Measurements from ENCODE around the gene DAP.

Gene DAP

DNA sequence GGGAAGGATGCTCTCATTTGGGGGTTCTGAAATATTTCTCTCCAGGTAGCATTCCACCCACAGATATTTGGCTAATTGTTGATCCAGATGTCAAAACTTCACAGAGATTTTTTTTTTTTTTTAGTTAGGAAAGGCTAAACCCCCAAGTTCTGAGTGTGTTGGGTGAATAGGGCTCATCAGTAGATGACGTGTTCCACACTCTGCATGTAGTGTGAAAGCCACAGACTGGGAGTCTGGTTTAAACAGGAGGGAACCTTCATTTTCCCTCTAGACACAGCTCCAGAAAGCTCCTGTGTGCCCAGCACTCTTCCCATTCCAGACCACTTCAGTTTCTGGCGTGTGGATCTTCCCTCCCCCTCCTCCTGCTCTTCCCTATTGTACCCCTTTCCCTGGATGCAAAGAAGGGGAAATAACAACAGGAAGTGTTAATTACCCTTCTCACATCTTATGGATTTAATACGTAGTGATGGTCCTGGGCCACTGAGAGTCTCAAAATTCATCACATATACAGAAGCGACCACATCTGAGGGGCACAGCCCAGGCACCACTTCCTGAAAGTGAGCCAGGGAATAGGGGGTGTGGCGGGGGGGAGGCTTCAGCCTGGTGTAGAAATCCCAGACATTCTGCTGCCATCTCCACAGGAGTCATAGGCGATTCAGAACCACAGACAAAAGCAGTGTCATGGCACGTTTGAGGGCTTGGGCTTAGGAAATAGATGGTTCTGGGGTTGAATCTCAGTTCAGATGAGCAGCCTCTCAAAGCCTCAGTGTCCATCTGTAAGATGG lies 65.1 kb downstream of the DAP start:
- no peaks in the 10 kb centered on the region for H3K36me3 ChIP-seq (ENCODE audit: control insufficient read depth, insufficient read depth, low read length)
- H3K27ac ChIP-seq = no peak overlapping the region
- H3K79me2 ChIP-seq = peaks cover 8% of the 10 kb centered on the region
- H3K4me1 ChIP-seq = peaks cover 2% of the 10 kb centered on the region
- H3K4me2 ChIP-seq (ENCODE audit: low read length) = no peak overlapping the region
- no peaks in the 10 kb centered on the region for H3K27me3 ChIP-seq (ENCODE audit: control insufficient read depth, insufficient read depth, low read length)
- no peaks in the 10 kb centered on the region for H3K9me3 ChIP-seq (ENCODE audit: control insufficient read depth, low read length)
- H2AFZ ChIP-seq = no peak overlapping the region
- no peak overlapping the region for H3K4me3 ChIP-seq (ENCODE audit: low read depth, low read length)
- TF ChIP-seq, protein P1, sequence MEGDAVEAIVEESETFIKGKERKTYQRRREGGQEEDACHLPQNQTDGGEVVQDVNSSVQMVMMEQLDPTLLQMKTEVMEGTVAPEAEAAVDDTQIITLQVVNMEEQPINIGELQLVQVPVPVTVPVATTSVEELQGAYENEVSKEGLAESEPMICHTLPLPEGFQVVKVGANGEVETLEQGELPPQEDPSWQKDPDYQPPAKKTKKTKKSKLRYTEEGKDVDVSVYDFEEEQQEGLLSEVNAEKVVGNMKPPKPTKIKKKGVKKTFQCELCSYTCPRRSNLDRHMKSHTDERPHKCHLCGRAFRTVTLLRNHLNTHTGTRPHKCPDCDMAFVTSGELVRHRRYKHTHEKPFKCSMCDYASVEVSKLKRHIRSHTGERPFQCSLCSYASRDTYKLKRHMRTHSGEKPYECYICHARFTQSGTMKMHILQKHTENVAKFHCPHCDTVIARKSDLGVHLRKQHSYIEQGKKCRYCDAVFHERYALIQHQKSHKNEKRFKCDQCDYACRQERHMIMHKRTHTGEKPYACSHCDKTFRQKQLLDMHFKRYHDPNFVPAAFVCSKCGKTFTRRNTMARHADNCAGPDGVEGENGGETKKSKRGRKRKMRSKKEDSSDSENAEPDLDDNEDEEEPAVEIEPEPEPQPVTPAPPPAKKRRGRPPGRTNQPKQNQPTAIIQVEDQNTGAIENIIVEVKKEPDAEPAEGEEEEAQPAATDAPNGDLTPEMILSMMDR (IDR thresholded peaks at IDR 0.05) = no peak
- H3K9ac ChIP-seq = no peak overlapping the region

DNA sequence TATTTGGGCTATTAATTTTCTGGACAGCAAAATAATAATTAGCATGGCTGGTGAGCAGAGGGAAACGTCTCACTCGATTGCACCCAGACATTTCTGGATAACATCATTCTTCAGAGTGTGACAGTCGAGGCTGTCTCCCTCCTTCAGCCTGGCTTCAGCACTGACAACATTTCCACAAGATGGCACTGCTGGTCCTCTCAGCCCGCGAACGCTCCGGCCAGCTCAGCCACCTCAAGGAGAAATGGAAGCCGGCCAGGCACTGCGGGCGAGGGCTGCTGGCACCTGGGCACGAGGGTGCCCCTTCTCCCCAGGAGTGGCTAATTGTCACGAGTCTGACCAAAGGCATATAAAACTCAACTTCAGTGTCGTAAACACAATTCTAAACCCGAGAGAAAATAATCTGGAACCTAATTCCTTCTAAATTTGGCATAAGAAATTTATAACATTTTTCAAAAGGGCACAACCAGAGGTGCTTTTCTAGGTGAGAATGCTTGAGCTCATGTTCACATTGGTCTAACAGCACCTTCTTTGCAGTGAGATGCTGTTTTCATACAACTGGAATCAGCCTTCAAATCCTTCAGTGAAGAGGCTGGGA lies 65.9 kb downstream of the DAP start:
- peak overlapping the region; percentile 2 for H2AFZ ChIP-seq
- no peaks in the 10 kb centered on the region for H3K9me3 ChIP-seq (ENCODE audit: control insufficient read depth, low read length)
- no peaks in the 10 kb centered on the region for H3K27me3 ChIP-seq (ENCODE audit: control insufficient read depth, insufficient read depth, low read length)
- H3K9ac ChIP-seq = no peak overlapping the region
- no peak overlapping the region for H3K4me2 ChIP-seq (ENCODE audit: low read length)
- H3K4me3 ChIP-seq (ENCODE audit: low read depth, low read length) = no peak overlapping the region
- H3K36me3 ChIP-seq (ENCODE audit: control insufficient read depth, insufficient read depth, low read length) = no peaks in the 10 kb centered on the region
- TF ChIP-seq, protein P1 (IDR thresholded peaks at IDR 0.05) = peak; percentile 82
- H3K79me2 ChIP-seq = peaks cover 10% of the 10 kb centered on the region
- H3K4me1 ChIP-seq = peaks cover 2% of the 10 kb centered on the region
- no peak overlapping the region for H3K27ac ChIP-seq

DNA sequence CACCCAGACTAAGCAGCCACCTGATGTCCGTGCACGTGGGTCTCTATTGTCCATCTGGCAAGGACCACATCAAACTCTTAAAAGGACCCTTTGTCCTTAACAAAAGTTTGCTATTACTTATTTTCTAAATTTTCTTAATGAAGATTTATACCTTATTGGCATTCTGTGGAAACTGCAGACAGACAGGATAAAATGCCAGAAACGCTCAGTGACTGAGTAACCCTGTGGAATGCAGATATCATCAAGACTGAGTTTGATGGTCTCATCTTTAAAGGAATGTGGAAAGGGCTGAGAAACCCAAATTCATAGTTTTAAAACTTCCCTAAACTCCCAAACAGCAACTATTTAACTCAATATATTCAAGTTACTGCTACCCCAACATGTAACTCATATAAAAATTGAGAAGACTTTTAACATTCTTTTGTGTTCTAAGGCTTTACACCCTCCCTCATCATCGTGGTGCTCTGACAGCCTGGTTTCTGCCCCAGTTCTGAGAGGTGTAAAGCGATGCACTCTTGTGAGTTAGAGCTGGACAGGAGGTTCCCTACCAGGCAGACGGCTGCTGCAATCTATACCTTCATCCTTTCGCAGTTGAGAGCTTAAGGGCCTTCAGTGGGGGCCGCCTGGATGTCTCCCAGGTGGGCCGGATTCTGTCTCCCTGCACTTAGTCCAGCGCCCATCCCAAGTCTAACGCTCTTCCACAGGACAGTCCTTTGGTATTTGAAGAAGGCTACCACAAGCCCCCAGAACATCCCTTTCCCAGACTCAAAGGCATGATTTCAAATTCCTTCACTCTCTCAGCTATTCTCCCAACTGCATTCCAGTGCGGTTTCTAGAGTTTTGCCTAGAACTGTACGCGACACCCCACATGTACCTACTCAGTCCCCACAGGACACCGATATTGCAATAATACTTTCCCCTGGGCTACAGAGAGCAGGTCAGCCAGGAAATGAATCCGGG lies 68.9 kb downstream of the DAP start:
- peaks cover 2% of the 10 kb centered on the region for H3K4me1 ChIP-seq
- no peak overlapping the region for H3K27ac ChIP-seq
- no peak overlapping the region for H3K9ac ChIP-seq
- H3K36me3 ChIP-seq (ENCODE audit: control insufficient read depth, insufficient read depth, low read length) = no peaks in the 10 kb centered on the region
- peaks cover 16% of the 10 kb centered on the region for H3K79me2 ChIP-seq
- H2AFZ ChIP-seq = no peak overlapping the region
- H3K27me3 ChIP-seq (ENCODE audit: control insufficient read depth, insufficient read depth, low read length) = no peaks in the 10 kb centered on the region
- no peaks in the 10 kb centered on the region for H3K9me3 ChIP-seq (ENCODE audit: control insufficient read depth, low read length)
- TF ChIP-seq, protein P1 (IDR thresholded peaks at IDR 0.05) = no peak
- no peak overlapping the region for H3K4me3 ChIP-seq (ENCODE audit: low read depth, low read length)
- no peak overlapping the region for H3K4me2 ChIP-seq (ENCODE audit: low read length)

DNA sequence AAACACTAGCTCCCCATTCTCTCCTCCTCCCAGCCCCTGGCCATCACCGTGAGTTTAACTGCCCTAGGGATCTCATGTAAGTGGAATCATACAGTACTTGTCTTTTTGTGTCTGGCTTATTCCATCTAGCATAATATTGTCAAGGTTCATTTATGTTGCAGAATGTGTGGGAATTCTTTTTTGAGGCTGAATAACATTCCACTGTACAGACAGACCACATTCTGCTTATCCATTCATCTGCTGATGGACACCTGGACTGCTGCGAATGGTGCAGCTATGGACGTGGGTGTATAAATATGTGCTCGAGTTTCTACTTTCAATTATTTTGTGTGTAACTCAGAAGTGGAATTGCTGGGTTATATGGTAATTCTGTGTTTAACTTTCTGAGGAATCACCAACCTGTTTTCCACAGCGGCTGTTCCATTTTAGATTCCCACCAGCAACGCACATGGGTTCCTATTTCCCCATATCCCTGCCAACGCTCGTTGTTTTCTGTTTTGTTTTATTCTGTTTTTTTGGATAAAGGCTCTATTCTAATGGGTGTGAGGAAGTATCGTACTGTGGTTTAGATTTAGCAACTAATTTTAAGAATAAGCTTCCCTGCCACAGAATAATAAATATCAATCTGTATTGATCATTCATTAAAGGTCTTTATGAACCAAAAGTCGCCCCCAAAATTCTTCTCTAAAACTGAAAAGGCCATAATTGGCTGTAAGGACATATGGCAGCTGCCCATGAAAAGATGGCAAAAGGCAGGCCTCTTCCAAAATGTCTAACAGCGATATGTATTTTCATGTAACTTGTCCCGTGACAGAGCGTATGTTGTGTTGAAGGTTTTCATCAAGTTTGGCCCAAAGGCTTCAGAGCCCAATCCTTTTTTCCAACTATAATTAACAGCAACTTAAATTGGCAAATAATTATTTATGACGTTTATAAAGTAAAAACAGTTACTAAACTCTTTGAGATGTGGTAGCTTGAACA lies 70.3 kb downstream of the DAP start:
- TF ChIP-seq, protein P1 (IDR thresholded peaks at IDR 0.05) = no peak
- no peak overlapping the region for H3K9ac ChIP-seq
- H2AFZ ChIP-seq = no peak overlapping the region
- peaks cover 16% of the 10 kb centered on the region for H3K79me2 ChIP-seq
- no peak overlapping the region for H3K4me3 ChIP-seq (ENCODE audit: low read depth, low read length)
- no peaks in the 10 kb centered on the region for H3K27me3 ChIP-seq (ENCODE audit: control insufficient read depth, insufficient read depth, low read length)
- peaks cover 2% of the 10 kb centered on the region for H3K4me1 ChIP-seq
- H3K9me3 ChIP-seq (ENCODE audit: control insufficient read depth, low read length) = no peaks in the 10 kb centered on the region
- H3K27ac ChIP-seq = no peak overlapping the region
- no peaks in the 10 kb centered on the region for H3K36me3 ChIP-seq (ENCODE audit: control insufficient read depth, insufficient read depth, low read length)
- no peak overlapping the region for H3K4me2 ChIP-seq (ENCODE audit: low read length)

All from parathyroid adenoma (tissue), 2 donors.